Bronchial epithelial cell (primary cell): ENCODE measurements around the gene SORCS2. TPM values are rescaled to one million over a fixed set of nuclear protein-coding genes. Genes with fewer than 3 reads are reported as not detected.

Experiments
- DNase-seq: peaks from one replicate; pipeline ENCODE4 v3.0.0-alpha.2; 2010; ENCODE audit warnings: low read depth
- FAIRE-seq: peaks from 2 replicates; lab custom pipeline; 2011; peaks lifted over from hg19 to GRCh38; lab: Jason Lieb, UNC
- H3K27me3 ChIP-seq: 2 replicates; pipeline ENCODE4 v1.5.1; 2011; ENCODE audit warnings: low read length; ENCODE audit not compliant: control insufficient read depth, insufficient read depth
- H3K36me3 ChIP-seq: 2 replicates; pipeline ENCODE4 v1.5.1; 2011; ENCODE audit warnings: low read length; ENCODE audit not compliant: control insufficient read depth, insufficient read depth
- H3K4me3 ChIP-seq: 2 replicates; pipeline ENCODE4 v1.5.1; 2011; ENCODE audit warnings: mild to moderate bottlenecking, low read depth, low read length, control low read depth
- total RNA-seq: library from RNA; depleted of rRNA; stranded (reverse); fragments of >200 nt; gene quantifications from 2 replicates; pipeline ENCODE4 v1.2.1, GENCODE V29; 2014
- TF ChIP-seq, protein P1 (sequence below): IDR thresholded peaks from 2 replicates; pipeline ENCODE4 v1.5.1; 2011; ENCODE audit warnings: mild to moderate bottlenecking, moderate library complexity, low read length, control low read depth, inconsistent platforms; ENCODE audit not compliant: insufficient read depth, severe bottlenecking

Gene SORCS2
- total RNA-seq, 1 donor from 2014 or later, result under 0.01 TPM

GRCh38 chr4:7663075-7663541 lies 470.8 kb downstream of the SORCS2 start:
- no peaks in the 10 kb centered on the region for H3K27me3 ChIP-seq
- FAIRE-seq (peak; percentile 58), DNase-seq (no peak)
- H3K4me3 ChIP-seq, result no peak overlapping the region
- no peaks in the 10 kb centered on the region for H3K36me3 ChIP-seq
- TF ChIP-seq, protein P1, sequence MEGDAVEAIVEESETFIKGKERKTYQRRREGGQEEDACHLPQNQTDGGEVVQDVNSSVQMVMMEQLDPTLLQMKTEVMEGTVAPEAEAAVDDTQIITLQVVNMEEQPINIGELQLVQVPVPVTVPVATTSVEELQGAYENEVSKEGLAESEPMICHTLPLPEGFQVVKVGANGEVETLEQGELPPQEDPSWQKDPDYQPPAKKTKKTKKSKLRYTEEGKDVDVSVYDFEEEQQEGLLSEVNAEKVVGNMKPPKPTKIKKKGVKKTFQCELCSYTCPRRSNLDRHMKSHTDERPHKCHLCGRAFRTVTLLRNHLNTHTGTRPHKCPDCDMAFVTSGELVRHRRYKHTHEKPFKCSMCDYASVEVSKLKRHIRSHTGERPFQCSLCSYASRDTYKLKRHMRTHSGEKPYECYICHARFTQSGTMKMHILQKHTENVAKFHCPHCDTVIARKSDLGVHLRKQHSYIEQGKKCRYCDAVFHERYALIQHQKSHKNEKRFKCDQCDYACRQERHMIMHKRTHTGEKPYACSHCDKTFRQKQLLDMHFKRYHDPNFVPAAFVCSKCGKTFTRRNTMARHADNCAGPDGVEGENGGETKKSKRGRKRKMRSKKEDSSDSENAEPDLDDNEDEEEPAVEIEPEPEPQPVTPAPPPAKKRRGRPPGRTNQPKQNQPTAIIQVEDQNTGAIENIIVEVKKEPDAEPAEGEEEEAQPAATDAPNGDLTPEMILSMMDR, result no peak

GRCh38 chr4:7664106-7664505 lies 471.8 kb downstream of the SORCS2 start:
- H3K27me3 ChIP-seq, result no peaks in the 10 kb centered on the region
- H3K4me3 ChIP-seq, result no peak overlapping the region
- FAIRE-seq (no peak), DNase-seq (no peak)
- TF ChIP-seq, protein P1, result no peak
- H3K36me3 ChIP-seq, result no peaks in the 10 kb centered on the region

GRCh38 chr4:7665321-7665720 lies 473.0 kb downstream of the SORCS2 start:
- Histone ChIP-seq H3K27me3 (no peaks in the 10 kb centered on the region), H3K36me3 (no peaks in the 10 kb centered on the region), H3K4me3 (no peak overlapping the region)
- DNase-seq (no peak), FAIRE-seq (no peak)
- TF ChIP-seq, protein P1, result no peak

DNA sequence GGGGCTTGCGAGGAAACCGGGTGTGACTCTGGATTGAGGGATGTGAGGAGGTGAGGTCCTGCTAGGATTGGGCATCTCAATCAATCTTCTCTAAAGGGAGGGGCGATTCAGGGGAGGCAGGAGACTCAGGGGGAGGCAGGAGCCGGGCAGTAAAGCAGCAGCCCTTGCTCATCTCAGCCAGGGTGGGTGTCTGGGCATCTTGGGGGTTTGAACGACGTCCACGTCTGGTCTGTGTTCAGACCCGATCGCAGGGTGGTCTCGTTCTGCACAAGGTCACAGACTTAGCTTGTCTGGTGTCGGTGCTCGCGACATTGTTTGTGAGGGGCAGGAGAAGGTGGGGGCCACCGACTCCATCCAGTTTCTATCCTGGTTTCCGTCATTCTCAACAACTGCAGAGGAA lies 473.7 kb downstream of the SORCS2 start:
- no peaks in the 10 kb centered on the region for H3K27me3 ChIP-seq
- FAIRE-seq, result no peak

DNA sequence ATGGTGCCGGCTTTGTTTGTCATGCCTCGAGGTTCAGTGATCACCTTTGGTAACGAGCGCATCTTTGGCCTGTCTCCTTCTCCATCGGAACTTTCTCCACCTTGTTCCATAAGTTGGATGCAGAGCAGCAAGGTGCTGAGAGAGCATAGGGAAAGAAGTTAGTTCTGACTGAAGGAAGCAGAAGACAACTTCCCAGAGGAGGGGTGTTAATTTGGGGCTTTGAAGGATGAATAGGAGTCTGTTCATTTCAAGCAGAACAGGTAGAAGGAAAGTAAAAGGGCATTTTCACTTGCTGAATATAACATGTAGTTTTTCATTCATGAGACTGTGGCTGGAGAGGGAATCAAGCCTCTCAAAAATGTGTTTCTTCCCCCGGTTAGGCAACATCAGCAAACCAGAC lies 474.4 kb downstream of the SORCS2 start:
- no peak for FAIRE-seq
- TF ChIP-seq, protein P1, result no peak

More for the DNA sequence above, 473.7 kb downstream of the SORCS2 start:
- TF ChIP-seq, protein P1, result no peak
- no peak overlapping the region for H3K4me3 ChIP-seq
- no peak for DNase-seq
- no peaks in the 10 kb centered on the region for H3K36me3 ChIP-seq

GRCh38 chr4:7668271-7668670 lies 475.9 kb downstream of the SORCS2 start:
- no peaks in the 10 kb centered on the region for H3K27me3 ChIP-seq
- FAIRE-seq, result no peak
- no peaks in the 10 kb centered on the region for H3K36me3 ChIP-seq
- no peak overlapping the region for H3K4me3 ChIP-seq
- DNase-seq, result no peak
- TF ChIP-seq, protein P1, result no peak

More for the DNA sequence above, 474.4 kb downstream of the SORCS2 start:
- no peak overlapping the region for H3K4me3 ChIP-seq
- H3K27me3 ChIP-seq, result no peaks in the 10 kb centered on the region
- H3K36me3 ChIP-seq, result no peaks in the 10 kb centered on the region
- DNase-seq, result no peak
